ENCODE measurements around the gene MAEA.

- TF ChIP-seq YY1 (IDR thresholded peaks at IDR 0.05) (no peak), CTCF (IDR thresholded peaks at IDR 0.05; ENCODE audit: low read depth, low read length, missing input control) (no peak), MAX (IDR thresholded peaks at IDR 0.05) (no peak), HNF4G (IDR thresholded peaks at IDR 0.05) (no peak), SP1 (IDR thresholded peaks at IDR 0.05) (no peak), NR2F2 (IDR thresholded peaks at IDR 0.05) (no peak), ZBTB33 (IDR thresholded peaks at IDR 0.05) (no peak), GABPA (IDR thresholded peaks at IDR 0.05 in 1 of 2, conservative IDR thresholded peaks at IDR 0.05 in 1 of 2) (no peak), EGR1 (IDR thresholded peaks at IDR 0.05; ENCODE audit: low read depth in 2 of 2) (no peak), RAD21 (IDR thresholded peaks at IDR 0.05) (no peak), ATF3 (IDR thresholded peaks at IDR 0.05) (no peak), FOXA1 (IDR thresholded peaks at IDR 0.05) (no peak)
- TF ChIP-seq, protein P1, sequence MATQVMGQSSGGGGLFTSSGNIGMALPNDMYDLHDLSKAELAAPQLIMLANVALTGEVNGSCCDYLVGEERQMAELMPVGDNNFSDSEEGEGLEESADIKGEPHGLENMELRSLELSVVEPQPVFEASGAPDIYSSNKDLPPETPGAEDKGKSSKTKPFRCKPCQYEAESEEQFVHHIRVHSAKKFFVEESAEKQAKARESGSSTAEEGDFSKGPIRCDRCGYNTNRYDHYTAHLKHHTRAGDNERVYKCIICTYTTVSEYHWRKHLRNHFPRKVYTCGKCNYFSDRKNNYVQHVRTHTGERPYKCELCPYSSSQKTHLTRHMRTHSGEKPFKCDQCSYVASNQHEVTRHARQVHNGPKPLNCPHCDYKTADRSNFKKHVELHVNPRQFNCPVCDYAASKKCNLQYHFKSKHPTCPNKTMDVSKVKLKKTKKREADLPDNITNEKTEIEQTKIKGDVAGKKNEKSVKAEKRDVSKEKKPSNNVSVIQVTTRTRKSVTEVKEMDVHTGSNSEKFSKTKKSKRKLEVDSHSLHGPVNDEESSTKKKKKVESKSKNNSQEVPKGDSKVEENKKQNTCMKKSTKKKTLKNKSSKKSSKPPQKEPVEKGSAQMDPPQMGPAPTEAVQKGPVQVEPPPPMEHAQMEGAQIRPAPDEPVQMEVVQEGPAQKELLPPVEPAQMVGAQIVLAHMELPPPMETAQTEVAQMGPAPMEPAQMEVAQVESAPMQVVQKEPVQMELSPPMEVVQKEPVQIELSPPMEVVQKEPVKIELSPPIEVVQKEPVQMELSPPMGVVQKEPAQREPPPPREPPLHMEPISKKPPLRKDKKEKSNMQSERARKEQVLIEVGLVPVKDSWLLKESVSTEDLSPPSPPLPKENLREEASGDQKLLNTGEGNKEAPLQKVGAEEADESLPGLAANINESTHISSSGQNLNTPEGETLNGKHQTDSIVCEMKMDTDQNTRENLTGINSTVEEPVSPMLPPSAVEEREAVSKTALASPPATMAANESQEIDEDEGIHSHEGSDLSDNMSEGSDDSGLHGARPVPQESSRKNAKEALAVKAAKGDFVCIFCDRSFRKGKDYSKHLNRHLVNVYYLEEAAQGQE (IDR thresholded peaks at IDR 0.05) = no peak
Observed at GRCh38 chr4:1379351-1379781, 89.7 kb downstream of the MAEA start.

Measured in liver (tissue), 3 donors.